HG02852 (cell line): Measurements from ENCODE around the gene PLCH1.

Source experiments
- ATAC-seq: cut with Tn5 transposase; IDR thresholded peaks from one replicate; pipeline ENCODE4 v1.9.1; 2021; ENCODE audit warnings: mild to moderate bottlenecking, moderate library complexity; ENCODE audit not compliant: unreplicated experiment

Gene PLCH1

DNA sequence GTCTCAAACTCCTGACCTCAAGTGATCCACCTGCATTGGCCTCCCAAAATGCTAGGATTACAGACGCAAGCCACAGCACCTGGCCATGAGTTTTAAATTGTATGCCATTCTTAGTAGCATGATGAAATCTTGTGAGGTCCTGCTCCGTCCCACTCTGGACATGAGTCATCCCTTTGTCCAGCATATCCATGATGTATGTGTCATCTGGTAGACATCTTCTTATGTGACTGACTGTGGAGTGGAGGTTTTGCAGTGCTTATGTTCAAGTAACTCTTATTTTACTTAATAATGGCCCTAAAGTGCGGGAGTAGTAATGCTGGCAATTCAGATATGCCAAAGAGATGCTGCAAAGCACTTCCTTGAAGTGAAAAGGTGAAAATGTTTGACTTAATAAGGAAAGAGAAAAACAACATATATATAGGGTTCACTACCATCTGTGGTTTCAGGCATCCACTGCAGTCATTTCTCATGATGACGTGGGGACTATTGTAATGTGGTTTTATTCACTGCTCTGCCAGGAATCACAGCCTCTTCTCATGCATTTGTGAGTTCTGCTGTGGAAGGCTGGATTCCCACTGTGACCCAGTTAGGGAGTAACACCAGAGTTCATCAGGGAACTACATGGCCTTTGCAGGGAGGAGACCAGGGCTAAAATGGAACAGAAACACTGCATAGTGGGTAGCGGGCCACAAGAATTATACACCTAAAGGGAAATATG is 246.8 kb downstream of the PLCH1 start:
- ATAC-seq: no peak

DNA sequence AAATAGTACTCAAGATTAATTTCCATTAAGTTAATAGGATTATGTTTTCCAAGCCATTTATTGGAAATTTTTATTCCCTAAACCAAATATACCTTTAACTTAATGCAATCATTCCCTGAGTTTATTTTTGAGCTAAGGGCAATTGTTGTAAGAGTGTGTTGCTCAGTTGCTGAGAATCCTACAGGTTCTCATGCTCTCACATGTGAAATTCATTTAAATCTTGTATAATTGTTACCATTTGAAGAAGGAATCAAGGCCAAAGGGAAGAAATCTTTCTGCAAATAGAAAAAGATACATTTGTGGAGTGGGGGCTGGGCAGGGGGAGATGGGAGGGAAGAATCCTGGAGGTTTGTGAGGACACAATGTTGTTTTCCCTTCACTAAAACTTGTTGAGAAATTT is 248.7 kb downstream of the PLCH1 start:
- no peak for ATAC-seq

GRCh38 chr3:155495387-155495786 is 249.5 kb downstream of the PLCH1 start:
- ATAC-seq: peak; percentile 80

DNA sequence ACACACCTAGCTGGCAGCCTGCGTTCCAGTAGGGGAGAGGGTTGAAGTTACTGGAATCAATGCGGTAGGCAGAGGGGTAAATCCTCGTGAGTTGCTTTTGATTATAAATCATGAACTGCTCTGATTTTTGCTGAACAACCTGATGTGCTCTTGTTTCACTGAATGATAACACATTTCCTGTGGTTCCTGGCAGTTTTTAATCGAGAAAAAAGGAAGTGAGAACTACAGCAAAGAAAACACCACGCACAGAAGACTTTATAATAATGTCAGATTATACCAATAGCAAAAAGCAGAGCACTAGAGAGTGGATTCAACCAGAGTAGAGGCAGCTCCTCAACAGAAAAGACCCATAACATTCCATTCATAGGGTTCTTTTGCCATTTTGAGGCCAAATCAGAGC is 250.5 kb downstream of the PLCH1 start:
- no peak for ATAC-seq

GRCh38 chr3:155492841-155493240 is 252.0 kb downstream of the PLCH1 start:
- no peak for ATAC-seq

DNA sequence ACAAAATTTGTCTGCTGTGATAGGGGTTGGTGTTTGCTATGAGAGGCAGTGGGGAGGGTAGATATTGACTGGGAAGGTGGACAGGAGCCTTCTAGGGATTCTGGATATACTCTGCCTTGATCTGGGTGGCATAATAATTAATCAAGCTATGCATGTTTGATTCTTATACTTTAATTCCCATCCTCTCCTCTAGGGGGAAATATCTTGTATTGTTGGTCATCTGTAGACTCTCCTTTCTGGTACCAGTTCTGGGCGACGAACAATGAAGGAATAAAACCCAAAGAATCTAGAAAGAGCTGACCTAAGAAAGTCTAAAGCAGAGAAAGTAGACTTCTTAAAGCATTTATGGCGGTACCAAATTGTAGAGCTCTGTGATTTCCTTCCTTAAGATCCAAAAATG is 253.2 kb downstream of the PLCH1 start:
- ATAC-seq: no peak

GRCh38 chr3:155488671-155489070 is 256.2 kb downstream of the PLCH1 start:
- ATAC-seq: no peak

GRCh38 chr3:155485897-155486296 is 259.0 kb downstream of the PLCH1 start:
- ATAC-seq: no peak

DNA sequence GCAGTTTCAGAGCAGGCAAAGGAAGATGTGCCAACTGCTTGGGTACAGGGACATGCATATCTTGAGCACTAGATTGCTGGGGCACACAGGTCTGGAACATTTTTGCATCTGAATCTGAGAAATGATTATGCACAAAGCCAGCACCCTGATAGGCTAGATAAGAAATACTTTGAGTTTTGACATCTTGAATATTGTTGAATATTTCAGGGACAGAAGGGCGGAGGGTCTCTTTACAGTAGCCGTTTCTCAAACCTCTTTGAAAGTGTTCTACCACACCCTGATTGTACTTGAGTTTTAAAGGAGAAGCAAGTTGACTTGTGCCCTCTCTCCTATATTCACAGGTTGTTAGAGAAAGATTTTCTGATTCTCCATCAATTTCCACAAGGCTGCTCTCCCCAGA is 263.3 kb downstream of the PLCH1 start:
- ATAC-seq: no peak

GRCh38 chr3:155481089-155481488 is 263.8 kb downstream of the PLCH1 start:
- no peak for ATAC-seq

DNA sequence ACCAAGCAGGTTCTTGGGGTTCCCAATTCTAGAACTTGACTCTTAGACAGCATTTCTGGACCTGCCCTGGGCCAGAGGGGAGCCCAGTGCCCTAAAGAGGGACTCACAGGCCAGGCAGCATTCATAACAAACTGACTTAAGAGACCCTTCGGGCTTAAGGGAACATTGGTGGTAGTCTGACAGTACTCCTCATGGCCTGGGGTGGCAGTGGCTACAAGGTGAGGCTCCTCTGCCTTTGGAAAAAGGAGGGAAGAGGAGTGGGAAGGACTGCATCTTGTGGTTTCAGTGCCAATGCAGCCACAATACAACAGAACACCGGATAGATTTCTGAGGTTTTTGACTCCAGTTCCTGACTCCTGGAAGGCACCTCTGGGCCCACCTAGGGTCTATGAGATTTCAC is 279.2 kb downstream of the PLCH1 start:
- ATAC-seq: no peak

GRCh38 chr3:155462672-155463071 is 282.2 kb downstream of the PLCH1 start:
- ATAC-seq: no peak

DNA sequence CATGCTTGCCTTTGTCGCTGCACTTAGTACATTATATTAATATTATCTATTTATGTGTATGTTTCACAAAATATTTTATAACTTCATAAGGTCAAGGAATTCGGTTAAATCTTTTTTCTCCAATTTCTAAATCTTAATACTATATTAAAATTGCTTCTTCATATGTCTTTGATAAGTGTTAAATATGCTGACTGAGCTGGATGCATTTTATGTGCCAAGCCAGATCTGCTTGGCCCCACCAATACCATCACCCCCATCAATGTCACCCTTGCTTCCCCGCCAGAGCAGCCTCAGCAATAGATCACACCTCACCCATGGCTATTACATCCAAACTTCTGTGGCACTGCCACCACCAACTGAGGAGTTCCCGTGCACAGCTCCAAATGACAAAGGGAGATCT is 287.3 kb downstream of the PLCH1 start:
- no peak for ATAC-seq

- ATAC-seq: no peak
Observed at GRCh38 chr3:155455765-155456164, 289.1 kb downstream of the PLCH1 start.

DNA sequence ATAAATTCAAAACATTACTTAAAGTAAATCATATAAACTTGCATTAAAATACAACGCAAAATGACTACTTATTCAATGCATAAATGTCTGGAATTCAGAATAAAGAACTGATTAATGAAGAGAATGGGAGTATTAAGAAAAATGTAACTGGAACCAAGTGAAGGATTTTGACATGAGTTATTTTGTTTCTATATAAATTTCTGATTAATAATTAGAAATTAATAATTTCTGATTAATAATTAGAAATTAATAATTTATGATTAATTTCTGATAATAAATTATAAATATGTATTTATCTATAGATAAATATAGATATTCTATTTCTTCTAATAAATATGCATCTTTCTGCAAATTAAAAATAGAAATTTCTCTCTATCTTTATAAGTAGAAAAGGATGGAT is 291.4 kb downstream of the PLCH1 start:
- no peak for ATAC-seq

GRCh38 chr3:155449613-155450267 is 295.1 kb downstream of the PLCH1 start:
- ATAC-seq: no peak

DNA sequence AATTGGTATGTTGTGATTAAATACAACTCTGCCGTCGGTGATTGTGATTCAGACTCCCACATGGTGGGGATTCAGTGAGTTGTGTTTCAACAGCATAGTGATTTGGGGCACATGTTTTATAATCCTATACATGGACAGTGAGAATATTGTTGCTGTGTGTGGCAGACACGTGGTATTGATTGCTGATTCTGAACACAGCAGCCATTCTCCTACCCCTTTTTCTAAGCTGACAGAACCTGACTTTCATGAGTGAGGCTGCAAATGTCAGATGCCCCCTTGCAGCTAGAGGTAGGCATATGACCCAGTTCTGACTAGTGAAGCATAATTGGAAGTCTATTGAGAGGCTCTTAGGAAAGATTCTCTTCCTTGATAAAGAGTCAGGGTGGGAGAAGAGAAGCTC is 296.3 kb downstream of the PLCH1 start:
- ATAC-seq: no peak

- no peak for ATAC-seq
Observed at GRCh38 chr3:155446366-155446765, 298.5 kb downstream of the PLCH1 start.

GRCh38 chr3:155444771-155445170 is 300.1 kb downstream of the PLCH1 start:
- no peak for ATAC-seq

DNA sequence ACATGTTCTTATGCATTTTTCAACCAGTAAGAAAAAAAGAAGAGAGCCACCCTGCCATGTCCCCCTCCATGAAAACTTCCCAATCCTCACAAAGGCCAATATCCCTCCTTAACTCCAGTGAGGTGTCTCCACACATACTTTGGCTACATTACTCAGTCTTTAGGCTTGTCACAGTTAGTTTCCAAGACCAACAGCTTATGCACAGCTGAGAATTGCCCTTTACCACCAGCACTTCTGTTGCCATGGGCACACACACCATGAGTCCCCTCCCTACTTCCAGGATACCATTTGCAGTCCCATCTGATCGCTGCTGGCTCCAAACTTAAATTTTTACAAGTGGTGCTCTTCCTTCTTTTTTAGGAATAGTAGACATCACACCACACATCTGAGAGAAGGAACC is 301.1 kb downstream of the PLCH1 start:
- no peak for ATAC-seq

GRCh38 chr3:155442072-155442471 is 302.8 kb downstream of the PLCH1 start:
- ATAC-seq: no peak

GRCh38 chr3:155441506-155441905 is 303.4 kb downstream of the PLCH1 start:
- no peak for ATAC-seq

DNA sequence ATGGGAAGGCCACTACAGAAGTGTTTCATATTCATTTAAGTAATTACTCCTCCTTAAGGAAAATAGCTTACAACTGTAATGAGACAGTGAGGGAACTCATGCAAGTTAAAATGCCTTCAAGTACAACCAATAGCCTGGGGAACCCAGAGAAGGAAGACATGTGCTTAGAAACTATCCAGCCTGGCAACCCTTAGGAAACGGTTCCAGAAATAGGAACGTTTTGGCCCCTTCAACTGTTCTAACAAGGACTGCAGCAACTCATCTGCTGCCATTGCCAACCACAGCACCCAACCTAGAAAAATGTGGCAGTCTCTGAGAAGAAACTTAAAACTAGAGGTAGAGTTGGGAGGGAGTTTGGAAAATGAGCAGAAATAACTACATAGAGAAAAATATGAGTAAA is 303.8 kb downstream of the PLCH1 start:
- no peak for ATAC-seq
